Erythroblast (primary cell): ENCODE measurements around the gene GPR107.

Source experiments
- GATA1 ChIP-seq: IDR thresholded peaks from 2 replicates; pipeline ENCODE4 v1.6.1; 2011; ENCODE audit warnings: low read depth, mild to moderate bottlenecking, control low read depth, low read length, moderate library complexity
- POLR2A ChIP-seq: IDR thresholded peaks from 2 replicates; pipeline ENCODE4 v1.6.1; 2011; ENCODE audit warnings: mild to moderate bottlenecking, low read length

GRCh38 chr9:130175355-130175754 is 121.6 kb downstream of the GPR107 start:
- no peak for TF ChIP-seq POLR2A
- no peak for TF ChIP-seq GATA1
